Fibroblast of lung (primary cell): Measurements from ENCODE around the gene POLR1A. TPM values are rescaled to one million over a fixed set of nuclear protein-coding genes. Genes with fewer than 3 reads are reported as not detected.

Experiments
- DNase-seq, 2 donors: peaks; one replicate each; pipeline versions ENCODE4 v3.0.0 to v3.0.0-alpha.2; 2010; ENCODE audit warnings: low read depth in 2 of 2
- H2AFZ ChIP-seq: 2 replicates; pipeline ENCODE4 v1.5.1; 2012; ENCODE audit warnings: low read length, control low read depth, inconsistent platforms
- H3K27ac ChIP-seq: 2 replicates; pipeline ENCODE4 v1.5.1; 2011; ENCODE audit warnings: low read length, control low read depth; ENCODE audit not compliant: insufficient read depth
- H3K27me3 ChIP-seq: 2 replicates; pipeline ENCODE4 v1.5.1; 2011; ENCODE audit warnings: mild to moderate bottlenecking, low read length; ENCODE audit not compliant: control insufficient read depth, insufficient read depth
- H3K36me3 ChIP-seq: 2 replicates; pipeline ENCODE4 v1.5.1; 2011; ENCODE audit warnings: low read length; ENCODE audit not compliant: control insufficient read depth, insufficient read depth
- H3K4me1 ChIP-seq: 2 replicates; pipeline ENCODE4 v1.5.1; 2011; ENCODE audit warnings: low read length; ENCODE audit not compliant: control insufficient read depth, insufficient read depth; ENCODE audit errors: extremely low read depth
- H3K4me2 ChIP-seq: 2 replicates; pipeline ENCODE4 v1.5.1; 2011; ENCODE audit warnings: low read length, control low read depth; ENCODE audit not compliant: insufficient read depth; ENCODE audit errors: extremely low read depth
- H3K4me3 ChIP-seq, 4 experiments: fragments of 200-600 bp in 1 of 4; sonication (generic) in 1 of 4; replicated peaks in 1 of 4; 2 replicates each; pipeline ENCODE4 v1.5.1; 2011 to 2016; ENCODE audit warnings: low read length in 4 of 4, low read depth in 3 of 4, mild to moderate bottlenecking in 3 of 4, control low read depth in 2 of 4, inconsistent platforms in 1 of 4, mixed read lengths in 1 of 4; ENCODE audit not compliant: insufficient read depth in 1 of 4; ENCODE audit errors: control extremely low read depth in 1 of 4
- H3K79me2 ChIP-seq: 2 replicates; pipeline ENCODE4 v1.5.1; 2012; ENCODE audit warnings: mild to moderate bottlenecking, low read length, inconsistent platforms; ENCODE audit not compliant: control insufficient read depth, insufficient read depth
- H3K9ac ChIP-seq: 2 replicates; pipeline ENCODE4 v1.5.1; 2011; ENCODE audit warnings: mild to moderate bottlenecking, low read length, control low read depth; ENCODE audit not compliant: insufficient read depth
- H3K9me3 ChIP-seq: 2 replicates; pipeline ENCODE4 v1.5.1; 2012; ENCODE audit warnings: low read depth, low read length; ENCODE audit not compliant: control insufficient read depth, insufficient read depth
- H4K20me1 ChIP-seq: 2 replicates; pipeline ENCODE4 v1.5.1; 2011; ENCODE audit warnings: low read length; ENCODE audit not compliant: control insufficient read depth, insufficient read depth; ENCODE audit errors: extremely low read depth
- EZH2 ChIP-seq: IDR thresholded peaks from 2 replicates; pipeline ENCODE4 v1.5.1; 2012; ENCODE audit warnings: low read length, control low read depth, mild to moderate bottlenecking; ENCODE audit errors: missing control alignments
- polyA plus RNA-seq, 2 donors: library from polyadenylated mRNA; depleted of rRNA in 1 of 2; stranded (reverse) in 1 of 2; unstranded in 1 of 2; fragments of >200 nt; gene quantifications; 2 replicates each; pipeline ENCODE4 v1.2.1, GENCODE V29; 2011 to 2012; ENCODE audit warnings: missing spikeins in 1 of 2
- total RNA-seq: library from RNA; depleted of rRNA; stranded (reverse); fragments of >200 nt; gene quantifications from 2 replicates; pipeline ENCODE4 v1.2.1, GENCODE V29; 2014
- TF ChIP-seq, protein P1 (sequence below), 2 donors: IDR thresholded peaks in 1 of 2; conservative IDR thresholded peaks in 1 of 2; 1 replicate in 1 of 2; 2 replicates in 1 of 2; pipeline ENCODE4 v1.5.1; 2011 to 2012; ENCODE audit warnings: low read length in 2 of 2, control low read depth in 1 of 2, inconsistent platforms in 1 of 2, low read depth in 1 of 2, mild to moderate bottlenecking in 1 of 2

The POLR1A gene
- total and polyA plus RNA-seq, 2 donors (not counting 1 experiment from before 2014, with no cell fraction given) = 9.4 to 9.9 TPM

- no peaks in the 10 kb centered on the region for H3K27me3 ChIP-seq
- H4K20me1 ChIP-seq = no peaks in the 10 kb centered on the region
- H3K9me3 ChIP-seq = no peaks in the 10 kb centered on the region
- H2AFZ ChIP-seq = no peak overlapping the region
- no peak for DNase-seq
- H3K4me1 ChIP-seq = no peaks in the 10 kb centered on the region
- no peak overlapping the region for H3K9ac ChIP-seq
- no peak overlapping the region for H3K27ac ChIP-seq
- H3K36me3 ChIP-seq = peaks cover 11% of the 10 kb centered on the region
- TF ChIP-seq, protein P1, sequence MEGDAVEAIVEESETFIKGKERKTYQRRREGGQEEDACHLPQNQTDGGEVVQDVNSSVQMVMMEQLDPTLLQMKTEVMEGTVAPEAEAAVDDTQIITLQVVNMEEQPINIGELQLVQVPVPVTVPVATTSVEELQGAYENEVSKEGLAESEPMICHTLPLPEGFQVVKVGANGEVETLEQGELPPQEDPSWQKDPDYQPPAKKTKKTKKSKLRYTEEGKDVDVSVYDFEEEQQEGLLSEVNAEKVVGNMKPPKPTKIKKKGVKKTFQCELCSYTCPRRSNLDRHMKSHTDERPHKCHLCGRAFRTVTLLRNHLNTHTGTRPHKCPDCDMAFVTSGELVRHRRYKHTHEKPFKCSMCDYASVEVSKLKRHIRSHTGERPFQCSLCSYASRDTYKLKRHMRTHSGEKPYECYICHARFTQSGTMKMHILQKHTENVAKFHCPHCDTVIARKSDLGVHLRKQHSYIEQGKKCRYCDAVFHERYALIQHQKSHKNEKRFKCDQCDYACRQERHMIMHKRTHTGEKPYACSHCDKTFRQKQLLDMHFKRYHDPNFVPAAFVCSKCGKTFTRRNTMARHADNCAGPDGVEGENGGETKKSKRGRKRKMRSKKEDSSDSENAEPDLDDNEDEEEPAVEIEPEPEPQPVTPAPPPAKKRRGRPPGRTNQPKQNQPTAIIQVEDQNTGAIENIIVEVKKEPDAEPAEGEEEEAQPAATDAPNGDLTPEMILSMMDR (conservative IDR thresholded peaks at IDR 0.05 in 1 of 2, IDR thresholded peaks at IDR 0.05 in 1 of 2; ENCODE audit: low read depth in 1 of 2, low read length in 2 of 2) = no peak
- no peak for TF ChIP-seq EZH2
- H3K79me2 ChIP-seq = peaks cover 20% of the 10 kb centered on the region
- H3K4me3 ChIP-seq = no peak overlapping the region
- no peak overlapping the region for H3K4me2 ChIP-seq
These were observed 7.8 kb downstream of the POLR1A start for GRCh38 chr2:86097913-86098312.

DNA sequence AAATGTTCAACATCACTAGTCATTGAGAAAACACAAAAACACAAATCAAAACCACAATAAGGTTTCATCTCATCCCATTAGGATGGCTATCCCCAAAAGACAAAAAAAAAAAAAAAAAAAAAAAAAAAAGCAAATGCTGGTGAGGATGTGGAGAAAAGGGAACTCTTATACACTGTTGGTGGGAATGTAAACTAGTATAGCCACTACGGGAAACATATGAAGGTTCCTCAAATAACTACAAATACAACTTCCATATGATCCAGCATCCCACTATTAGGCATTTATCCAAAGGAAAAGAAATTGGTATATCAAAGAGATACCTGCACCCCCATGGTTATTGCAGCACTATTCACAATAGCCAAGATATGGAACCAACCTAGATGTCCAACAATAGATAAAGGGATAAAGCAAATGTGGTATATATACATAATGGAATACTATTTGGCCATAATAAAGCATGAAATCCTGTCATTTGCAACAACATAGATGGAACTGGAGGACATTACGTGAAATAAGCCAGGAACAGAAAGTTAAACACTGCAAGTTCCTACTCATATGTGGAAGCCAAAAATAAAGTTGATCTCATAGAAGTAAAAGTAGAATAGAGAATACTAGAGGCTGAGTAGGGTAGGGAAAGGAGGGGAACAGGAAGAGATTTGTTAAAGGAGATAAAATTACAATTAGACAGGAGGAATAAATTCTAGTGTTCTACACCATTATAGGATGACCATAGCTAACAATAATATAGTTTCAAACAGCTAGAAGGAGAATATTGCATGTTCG is 8.4 kb downstream of the POLR1A start:
- Histone ChIP-seq H2AFZ (no peak overlapping the region), H3K9ac (no peak overlapping the region), H3K4me3 (no peak overlapping the region), H3K4me2 (no peak overlapping the region), H3K9me3 (no peaks in the 10 kb centered on the region), H4K20me1 (no peaks in the 10 kb centered on the region), H3K36me3 (peaks cover 9% of the 10 kb centered on the region), H3K4me1 (no peaks in the 10 kb centered on the region), H3K27ac (no peak overlapping the region), H3K27me3 (no peaks in the 10 kb centered on the region), H3K79me2 (peaks cover 15% of the 10 kb centered on the region)
- TF ChIP-seq, protein P1 (conservative IDR thresholded peaks at IDR 0.05 in 1 of 2, IDR thresholded peaks at IDR 0.05 in 1 of 2; ENCODE audit: low read depth in 1 of 2, low read length in 2 of 2) = no peak
- TF ChIP-seq EZH2 = no peak
- no peak for DNase-seq

GRCh38 chr2:86094229-86094628 is 11.5 kb downstream of the POLR1A start:
- TF ChIP-seq, protein P1 (conservative IDR thresholded peaks at IDR 0.05 in 1 of 2, IDR thresholded peaks at IDR 0.05 in 1 of 2; ENCODE audit: low read depth in 1 of 2, low read length in 2 of 2) = no peak
- no peak for TF ChIP-seq EZH2
- no peak overlapping the region for H3K9ac ChIP-seq
- H3K79me2 ChIP-seq = peaks cover 7% of the 10 kb centered on the region
- no peaks in the 10 kb centered on the region for H3K9me3 ChIP-seq
- H4K20me1 ChIP-seq = no peaks in the 10 kb centered on the region
- no peaks in the 10 kb centered on the region for H3K27me3 ChIP-seq
- H3K36me3 ChIP-seq = peaks cover 13% of the 10 kb centered on the region
- H3K27ac ChIP-seq = no peak overlapping the region
- H3K4me1 ChIP-seq = no peaks in the 10 kb centered on the region
- H2AFZ ChIP-seq = no peak overlapping the region
- no peak for DNase-seq
- H3K4me2 ChIP-seq = no peak overlapping the region
- H3K4me3 ChIP-seq = no peak overlapping the region
